Heart left ventricle (tissue), 13 donors: ENCODE results near the gene MXRA7.
A peak's percentile ranks its signal among the peaks of the same experiment; 100 is the strongest.
"Not testable (repeated sequence)": the region's sequence is repeated elsewhere in the genome, so short reads cannot be mapped to it uniquely, and the experiment has no call there.

Source experiments
- POLR2A ChIP-seq, 2 donors: fragments of 450-650 bp; IDR thresholded peaks; one replicate each; pipeline ENCODE4 v1.6.1; 2017; ENCODE audit warnings: antibody characterized with exemption in 2 of 2, mild to moderate bottlenecking in 2 of 2, moderate library complexity in 2 of 2
- TF ChIP-seq, protein P1 (sequence below), 12 donors: fragments of 200-600 bp; sonication (generic) in 4 of 12; IDR thresholded peaks; one replicate each; pipeline versions ENCODE4 v1.5.0 to v1.8.0; 2018 to 2022; ENCODE audit warnings: antibody characterized with exemption in 12 of 12, mild to moderate bottlenecking in 5 of 12
- donor health status: ischemic (EF 13 %, LVEDD 7.1; RV severe dilation, severe dysfunction).
- donor health status: DM: no; HTN: yes; CAD: no.
- donor health status: DM: no; HTN: no; CAD: no.
- donor health status: ischemic (EF 25% LVEDD 6.9; RV normal size, moderate dysfunction).
- donor health status: ischemic (EF 25% LVEDD 5.7; RV mildly dilated, moderate dysfunction).
- donor health status: ischemic (EF 35%, LVEDD 5.7; RV mildly dilated, moderate dysfunction).
- donor health status: nonischemic (EF 11% LVEDD 7.7; RV severe dilation, severe dysfunction).
- donor health status: DM: yes; HTN: yes; CAD: no.
- donor health status: PGD.
- donor health status: ischemic (EF 29% LVEDD 5.4; RV normal size, mild dysfunction).
- donor health status: nonischemic (EF 23%, LVEDD 6.1; RV moderate dilation, normal function).

DNA sequence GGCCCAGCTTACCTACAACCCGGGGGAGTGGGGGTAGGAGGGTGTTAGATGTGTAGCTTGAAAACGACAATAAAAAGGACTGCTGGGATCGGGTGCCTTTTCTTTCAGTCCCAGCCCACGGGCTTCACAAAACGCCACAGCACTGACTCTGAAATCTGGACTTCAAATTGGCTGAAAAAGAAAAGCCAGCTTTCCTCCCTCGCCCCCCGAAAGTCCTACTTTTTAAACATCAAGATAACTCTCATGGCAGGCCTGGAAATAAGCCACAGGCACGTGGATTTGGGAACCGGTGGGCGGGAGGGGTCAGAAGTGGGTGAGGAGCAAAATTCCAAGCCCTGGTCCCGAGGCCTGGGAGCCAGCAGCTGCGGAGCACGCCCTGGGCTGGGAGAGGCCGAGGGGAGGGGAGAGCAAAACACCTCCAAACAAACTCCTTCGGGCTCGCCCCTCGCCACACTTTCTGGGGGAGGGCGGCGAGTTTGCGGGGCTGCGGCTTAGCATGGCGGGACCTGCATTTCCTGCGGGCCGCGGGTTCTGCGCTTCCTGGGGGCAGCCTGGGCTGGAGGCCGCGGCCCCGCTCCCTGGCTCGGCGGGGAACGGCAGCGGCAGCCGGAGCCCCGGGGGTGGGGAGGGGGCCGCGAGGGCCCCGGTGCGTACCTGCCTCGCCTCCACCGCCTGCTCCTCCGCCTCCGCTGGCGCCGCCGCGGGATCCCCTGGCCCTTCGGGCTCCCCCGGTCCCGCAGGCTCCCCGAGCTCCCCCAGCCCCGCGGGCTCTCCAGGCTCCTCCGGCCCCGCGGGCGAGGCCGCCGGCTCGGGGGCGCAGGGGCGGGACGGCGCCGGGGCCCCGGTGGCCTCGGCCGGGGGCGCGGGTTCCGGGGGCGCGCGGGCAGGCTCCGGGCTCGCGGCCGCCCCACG lies 558 bp downstream of the MXRA7 start:
- TF ChIP-seq, protein P1, sequence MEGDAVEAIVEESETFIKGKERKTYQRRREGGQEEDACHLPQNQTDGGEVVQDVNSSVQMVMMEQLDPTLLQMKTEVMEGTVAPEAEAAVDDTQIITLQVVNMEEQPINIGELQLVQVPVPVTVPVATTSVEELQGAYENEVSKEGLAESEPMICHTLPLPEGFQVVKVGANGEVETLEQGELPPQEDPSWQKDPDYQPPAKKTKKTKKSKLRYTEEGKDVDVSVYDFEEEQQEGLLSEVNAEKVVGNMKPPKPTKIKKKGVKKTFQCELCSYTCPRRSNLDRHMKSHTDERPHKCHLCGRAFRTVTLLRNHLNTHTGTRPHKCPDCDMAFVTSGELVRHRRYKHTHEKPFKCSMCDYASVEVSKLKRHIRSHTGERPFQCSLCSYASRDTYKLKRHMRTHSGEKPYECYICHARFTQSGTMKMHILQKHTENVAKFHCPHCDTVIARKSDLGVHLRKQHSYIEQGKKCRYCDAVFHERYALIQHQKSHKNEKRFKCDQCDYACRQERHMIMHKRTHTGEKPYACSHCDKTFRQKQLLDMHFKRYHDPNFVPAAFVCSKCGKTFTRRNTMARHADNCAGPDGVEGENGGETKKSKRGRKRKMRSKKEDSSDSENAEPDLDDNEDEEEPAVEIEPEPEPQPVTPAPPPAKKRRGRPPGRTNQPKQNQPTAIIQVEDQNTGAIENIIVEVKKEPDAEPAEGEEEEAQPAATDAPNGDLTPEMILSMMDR (IDR thresholded peaks at IDR 0.05): not testable (repeated sequence)
- TF ChIP-seq POLR2A (IDR thresholded peaks at IDR 0.05): peak in 1 of 2 donors; percentile 11
